ENCODE data around the gene PLCXD3. TPM values are rescaled to one million over a fixed set of nuclear protein-coding genes. Genes with fewer than 3 reads are reported as not detected.

Gene PLCXD3
- total and polyA plus RNA-seq, 12 donors, result 25.4 to 104 (median 51.6) TPM

GRCh38 chr5:41374631-41375030 is 135.8 kb downstream of the PLCXD3 start:
- intact Hi-C loops (cut with DNase I), result no loop called here
- Histone ChIP-seq H3K27ac (peak overlapping the region in 1 of 10 donors; percentile 1), H3K36me3 (no peaks in the 10 kb centered on the region), H3K27me3 (no peaks in the 10 kb centered on the region), H3K4me3 (no peak overlapping the region), H3K4me1 (peaks cover 3 to 49% (median 16%) of the 10 kb centered on the region in 9 donors), H3K9me3 (no peaks in the 10 kb centered on the region)
- 86 to 95% methylated on average over 2 of the region's 2 CpGs for WGBS, 2 donors
- no peak for DNase-seq
- ATAC-seq, result peak in 2 of 8 donors; percentile 15 to 23
- no peak for TF ChIP-seq CTCF (IDR thresholded peaks at IDR 0.05)

GRCh38 chr5:41373230-41373629 is 137.2 kb downstream of the PLCXD3 start:
- WGBS, 2 donors, result 86 to 88% methylated on average over 5 of the region's 5 CpGs
- no peak for TF ChIP-seq CTCF (IDR thresholded peaks at IDR 0.05)
- Histone ChIP-seq H3K9me3 (no peaks in the 10 kb centered on the region), H3K36me3 (no peaks in the 10 kb centered on the region), H3K4me1 (peaks cover 3 to 47% (median 16%) of the 10 kb centered on the region in 9 donors), H3K27me3 (no peaks in the 10 kb centered on the region), H3K4me3 (no peak overlapping the region), H3K27ac (no peak overlapping the region)
- no peak for ATAC-seq
- intact Hi-C loops (cut with DNase I), result no loop called here
- no peak for DNase-seq

GRCh38 chr5:41371738-41372137 is 138.7 kb downstream of the PLCXD3 start:
- Histone ChIP-seq H3K4me1 (peaks cover 3 to 49% (median 16%) of the 10 kb centered on the region in 9 donors), H3K9me3 (no peaks in the 10 kb centered on the region), H3K36me3 (no peaks in the 10 kb centered on the region), H3K4me3 (no peak overlapping the region), H3K27me3 (no peaks in the 10 kb centered on the region), H3K27ac (peak overlapping the region in 3 of 10 donors; percentile 9 to 59 (median 13))
- no peak for DNase-seq
- intact Hi-C loops (cut with DNase I), result no loop called here
- no peak for TF ChIP-seq CTCF (IDR thresholded peaks at IDR 0.05)
- 54 to 57% methylated on average over 2 of the region's 2 CpGs for WGBS, 2 donors
- peak in 1 of 8 donors; percentile 45 for ATAC-seq

- WGBS, 2 donors, result 20 to 28% methylated on average over 4 of the region's 4 CpGs
- intact Hi-C loops (cut with DNase I), result no loop called here
- no peaks in the 10 kb centered on the region for H3K36me3 ChIP-seq
- H3K9me3 ChIP-seq, result no peaks in the 10 kb centered on the region
- peak overlapping the region in 8 of 10 donors; percentile 7 to 59 (median 33) for H3K27ac ChIP-seq
- H3K4me1 ChIP-seq, result peaks cover 3 to 44% (median 16%) of the 10 kb centered on the region in 9 donors
- TF ChIP-seq CTCF (IDR thresholded peaks at IDR 0.05), result no peak
- no peak overlapping the region for H3K4me3 ChIP-seq
- H3K27me3 ChIP-seq, result no peaks in the 10 kb centered on the region
- ATAC-seq (peak in 5 of 8 donors; percentile 20 to 47 (median 37)), DNase-seq (no peak)
Observed at GRCh38 chr5:41370482-41370881, 139.9 kb downstream of the PLCXD3 start.
